ELF-1 (cell line): ENCODE results near the gene RUFY3.

Source experiments
- DNase-seq: peaks from one replicate; pipeline ENCODE4 v3.0.0-alpha.2; 2016; ENCODE audit warnings: low read depth, low spot score

Gene RUFY3

GRCh38 chr4:70778888-70779422, 57.2 kb downstream of the RUFY3 start:
- DNase-seq = no peak

GRCh38 chr4:70783096-70783495, 61.3 kb downstream of the RUFY3 start:
- DNase-seq = no peak

GRCh38 chr4:70787496-70787895, 65.7 kb downstream of the RUFY3 start:
- DNase-seq = no peak

- DNase-seq = no peak
These were observed 67.0 kb downstream of the RUFY3 start for GRCh38 chr4:70788733-70789132.

GRCh38 chr4:70793626-70794025, 71.9 kb downstream of the RUFY3 start:
- DNase-seq = no peak

GRCh38 chr4:70801265-70801809, 79.6 kb downstream of the RUFY3 start:
- no peak for DNase-seq

GRCh38 chr4:70802928-70803580, 81.3 kb downstream of the RUFY3 start:
- no peak for DNase-seq

- no peak for DNase-seq
These were observed 86.4 kb downstream of the RUFY3 start for GRCh38 chr4:70808151-70808550.

GRCh38 chr4:70815370-70815769, 93.6 kb downstream of the RUFY3 start:
- DNase-seq = no peak

GRCh38 chr4:70816894-70817293, 95.1 kb downstream of the RUFY3 start:
- DNase-seq = no peak

GRCh38 chr4:70818173-70818855, 96.5 kb downstream of the RUFY3 start:
- no peak for DNase-seq

GRCh38 chr4:70818921-70819320, 97.2 kb downstream of the RUFY3 start:
- DNase-seq = no peak

- no peak for DNase-seq
These were observed 107.3 kb downstream of the RUFY3 start for GRCh38 chr4:70829015-70829414.

GRCh38 chr4:70829492-70829891, 107.7 kb downstream of the RUFY3 start:
- DNase-seq = no peak

- no peak for DNase-seq
These were observed 108.3 kb downstream of the RUFY3 start for GRCh38 chr4:70830054-70830453.

GRCh38 chr4:70831293-70831692, 109.5 kb downstream of the RUFY3 start:
- no peak for DNase-seq

GRCh38 chr4:70833675-70834074, 111.9 kb downstream of the RUFY3 start:
- no peak for DNase-seq

GRCh38 chr4:70836081-70836480, 114.3 kb downstream of the RUFY3 start:
- DNase-seq = no peak

- no peak for DNase-seq
These were observed 116.4 kb downstream of the RUFY3 start for GRCh38 chr4:70838204-70838603.

GRCh38 chr4:70838666-70839588, 117.2 kb downstream of the RUFY3 start:
- DNase-seq = peak; percentile 76

- DNase-seq = peak; percentile 85
These were observed 117.9 kb downstream of the RUFY3 start, which contains the start of gene GRSF1 for GRCh38 chr4:70839589-70840093. Gene GRSF1, minus strand, starts transcription at chr4:70839890. Its CDS starts 63 bp downstream, at chr4:70839827.
